Uterus (tissue), 4 donors: Measurements from ENCODE around the gene CFAP97D2. TPM values are rescaled to one million over a fixed set of nuclear protein-coding genes. Genes with fewer than 3 reads are reported as not detected.
"Not testable (repeated sequence)": the region's sequence is repeated elsewhere in the genome, so short reads cannot be mapped to it uniquely, and the experiment has no call there.

Experiments
- DNase-seq, 2 donors: peaks; one replicate each; pipeline ENCODE4 v3.0.0-alpha.2; 2019 to 2020
- H3K27ac ChIP-seq, 2 donors: fragments of 200-600 bp; sonication (generic); 1 replicate in 1 of 2; 2 replicates in 1 of 2; pipeline ENCODE4 v1.5.1; 2016 to 2018
- H3K27me3 ChIP-seq, 2 donors: fragments of 200-600 bp; sonication (generic); one replicate each; pipeline ENCODE4 v1.5.1; 2018 to 2019; ENCODE audit warnings: control low read depth in 1 of 2
- H3K36me3 ChIP-seq, 2 donors: fragments of 200-600 bp; sonication (generic); one replicate each; pipeline ENCODE4 v1.5.1; 2019; ENCODE audit warnings: control low read depth in 1 of 2
- H3K4me1 ChIP-seq, 2 donors: fragments of 200-600 bp; sonication (generic); one replicate each; pipeline ENCODE4 v1.5.1; 2018 to 2019; ENCODE audit warnings: control low read depth in 1 of 2
- H3K4me3 ChIP-seq, 2 donors: fragments of 200-600 bp; sonication (generic); 1 replicate in 1 of 2; 2 replicates in 1 of 2; pipeline ENCODE4 v1.5.1; 2018 to 2019; ENCODE audit warnings: mild to moderate bottlenecking in 1 of 2
- H3K9me3 ChIP-seq, 2 donors: fragments of 200-600 bp; sonication (generic); one replicate each; pipeline ENCODE4 v1.5.1; 2019; ENCODE audit warnings: control low read depth in 1 of 2
- POLR2A ChIP-seq, 2 donors: fragments of 450-650 bp; IDR thresholded peaks; one replicate each; pipeline ENCODE4 v1.6.1; 2016; ENCODE audit warnings: antibody characterized with exemption in 2 of 2, mild to moderate bottlenecking in 1 of 2, moderate library complexity in 1 of 2
- intact Hi-C: fragments of 100-400 bp; cut with DNase I; formaldehyde crosslinking; loops from one replicate; pipeline ENCODE4 v1.15.1; 2023; ENCODE audit warnings: low total_unique reads
- total RNA-seq, 4 donors: library from RNA; depleted of rRNA in 3 of 4; stranded (reverse); fragments of >200 nt in 3 of 4; gene quantifications; one replicate each; pipeline versions ENCODE4 v1.1.0 to v1.2.4, GENCODE V29; 2014 to 2023
- TF ChIP-seq, protein P1 (sequence below), 4 experiments: fragments of 200-600 bp in 2 of 4; fragments of 450-650 bp in 2 of 4; sonication (generic) in 2 of 4; IDR thresholded peaks; one replicate each; pipeline ENCODE4 v1.5.1; 2016 to 2019; ENCODE audit warnings: antibody characterized with exemption in 4 of 4, mild to moderate bottlenecking in 2 of 4, moderate library complexity in 1 of 4
- donor health status: DM: yes; HTN: yes; CAD: no.

Gene CFAP97D2
- total RNA-seq, 4 donors from 2014 or later: not detected

DNA sequence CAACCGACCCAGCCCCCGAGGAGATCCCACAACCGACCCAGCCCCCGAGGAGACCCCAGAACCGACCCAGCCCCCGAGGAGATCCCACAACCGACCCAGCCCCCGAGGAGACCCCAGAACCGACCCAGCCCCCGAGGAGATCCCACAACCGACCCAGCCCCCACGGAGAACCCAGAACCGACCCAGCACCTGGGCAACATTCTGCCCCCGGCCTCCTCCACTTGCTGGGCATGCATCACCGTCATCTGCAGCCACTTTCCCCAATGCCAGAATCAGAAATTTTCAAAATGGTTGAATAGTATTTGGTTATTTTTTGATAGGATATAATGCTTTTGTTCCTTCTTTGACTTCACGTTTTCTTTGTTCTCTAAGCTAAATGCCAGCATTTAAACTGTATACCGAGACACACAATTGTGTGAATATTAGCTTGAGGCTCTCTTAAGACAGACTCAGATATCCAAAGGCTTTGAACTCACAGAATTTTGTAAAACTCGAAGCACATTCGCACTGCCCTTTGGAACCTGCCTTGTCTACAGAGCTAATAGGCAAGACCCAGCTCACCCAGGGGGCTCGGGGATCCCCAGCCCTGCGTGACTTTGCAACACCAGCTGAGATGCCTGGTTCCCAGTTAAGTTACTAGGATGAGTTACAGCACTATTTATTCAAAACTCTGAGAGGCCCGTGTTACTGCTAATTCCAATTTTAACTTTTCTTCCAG, 31.1 kb upstream of the CFAP97D2 start:
- intact Hi-C loops: no loop called here
- no peaks in the 10 kb centered on the region for H3K9me3 ChIP-seq
- no peaks in the 10 kb centered on the region for H3K36me3 ChIP-seq
- no peaks in the 10 kb centered on the region for H3K4me1 ChIP-seq
- no peak overlapping the region for H3K4me3 ChIP-seq
- H3K27ac ChIP-seq: no peak overlapping the region
- H3K27me3 ChIP-seq: no peaks in the 10 kb centered on the region
- no peak for DNase-seq
- TF ChIP-seq, protein P1, sequence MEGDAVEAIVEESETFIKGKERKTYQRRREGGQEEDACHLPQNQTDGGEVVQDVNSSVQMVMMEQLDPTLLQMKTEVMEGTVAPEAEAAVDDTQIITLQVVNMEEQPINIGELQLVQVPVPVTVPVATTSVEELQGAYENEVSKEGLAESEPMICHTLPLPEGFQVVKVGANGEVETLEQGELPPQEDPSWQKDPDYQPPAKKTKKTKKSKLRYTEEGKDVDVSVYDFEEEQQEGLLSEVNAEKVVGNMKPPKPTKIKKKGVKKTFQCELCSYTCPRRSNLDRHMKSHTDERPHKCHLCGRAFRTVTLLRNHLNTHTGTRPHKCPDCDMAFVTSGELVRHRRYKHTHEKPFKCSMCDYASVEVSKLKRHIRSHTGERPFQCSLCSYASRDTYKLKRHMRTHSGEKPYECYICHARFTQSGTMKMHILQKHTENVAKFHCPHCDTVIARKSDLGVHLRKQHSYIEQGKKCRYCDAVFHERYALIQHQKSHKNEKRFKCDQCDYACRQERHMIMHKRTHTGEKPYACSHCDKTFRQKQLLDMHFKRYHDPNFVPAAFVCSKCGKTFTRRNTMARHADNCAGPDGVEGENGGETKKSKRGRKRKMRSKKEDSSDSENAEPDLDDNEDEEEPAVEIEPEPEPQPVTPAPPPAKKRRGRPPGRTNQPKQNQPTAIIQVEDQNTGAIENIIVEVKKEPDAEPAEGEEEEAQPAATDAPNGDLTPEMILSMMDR (IDR thresholded peaks at IDR 0.05): no peak
- no peak for TF ChIP-seq POLR2A (IDR thresholded peaks at IDR 0.05)

DNA sequence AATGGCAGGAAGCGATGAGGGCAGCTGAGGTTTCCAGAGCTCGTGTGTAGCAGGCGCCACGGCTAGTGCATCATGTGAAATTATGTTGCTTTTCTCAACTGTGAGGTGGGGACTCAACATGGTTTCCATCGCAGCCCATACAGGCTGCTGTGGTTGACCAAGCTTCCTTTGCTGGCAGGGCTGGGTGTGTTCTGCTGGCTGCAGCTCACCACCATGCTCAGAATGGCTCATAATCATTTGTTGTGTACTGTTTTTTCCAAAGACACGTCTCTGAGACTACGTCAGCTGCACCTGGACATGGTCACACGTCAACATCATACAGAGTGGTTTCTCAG, 30.6 kb upstream of the CFAP97D2 start:
- H3K36me3 ChIP-seq: no peaks in the 10 kb centered on the region
- TF ChIP-seq POLR2A (IDR thresholded peaks at IDR 0.05): no peak
- TF ChIP-seq, protein P1 (IDR thresholded peaks at IDR 0.05): no peak
- H3K4me1 ChIP-seq: no peaks in the 10 kb centered on the region
- no peaks in the 10 kb centered on the region for H3K27me3 ChIP-seq
- no peak for DNase-seq
- no peak overlapping the region for H3K4me3 ChIP-seq
- no peaks in the 10 kb centered on the region for H3K9me3 ChIP-seq
- intact Hi-C loops: no loop called here
- no peak overlapping the region for H3K27ac ChIP-seq

DNA sequence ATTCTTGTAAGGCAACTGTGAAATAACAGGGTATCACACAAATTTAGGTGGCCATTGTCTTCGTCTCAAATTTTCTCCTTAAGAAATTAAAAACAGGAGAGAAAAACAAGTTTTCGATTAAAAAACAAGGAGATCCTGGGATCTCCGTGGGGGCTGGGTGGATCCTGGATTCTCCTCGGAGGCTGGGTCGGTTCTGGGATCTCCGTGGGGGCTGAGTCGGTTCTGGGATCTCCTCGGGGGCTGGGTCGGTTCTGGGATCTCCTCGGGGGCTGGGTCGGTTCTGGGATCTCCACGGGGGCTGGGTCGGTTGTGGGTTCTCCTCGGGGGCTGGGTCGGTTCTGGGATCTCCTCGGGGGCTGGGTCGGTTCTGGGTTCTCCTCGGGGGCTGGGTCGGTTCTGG, 30.2 kb upstream of the CFAP97D2 start:
- DNase-seq, H3K9me3 ChIP-seq, H3K4me1 ChIP-seq, H3K4me3 ChIP-seq, H3K27ac ChIP-seq, intact Hi-C loops, H3K36me3 ChIP-seq, H3K27me3 ChIP-seq: not testable (repeated sequence)

DNA sequence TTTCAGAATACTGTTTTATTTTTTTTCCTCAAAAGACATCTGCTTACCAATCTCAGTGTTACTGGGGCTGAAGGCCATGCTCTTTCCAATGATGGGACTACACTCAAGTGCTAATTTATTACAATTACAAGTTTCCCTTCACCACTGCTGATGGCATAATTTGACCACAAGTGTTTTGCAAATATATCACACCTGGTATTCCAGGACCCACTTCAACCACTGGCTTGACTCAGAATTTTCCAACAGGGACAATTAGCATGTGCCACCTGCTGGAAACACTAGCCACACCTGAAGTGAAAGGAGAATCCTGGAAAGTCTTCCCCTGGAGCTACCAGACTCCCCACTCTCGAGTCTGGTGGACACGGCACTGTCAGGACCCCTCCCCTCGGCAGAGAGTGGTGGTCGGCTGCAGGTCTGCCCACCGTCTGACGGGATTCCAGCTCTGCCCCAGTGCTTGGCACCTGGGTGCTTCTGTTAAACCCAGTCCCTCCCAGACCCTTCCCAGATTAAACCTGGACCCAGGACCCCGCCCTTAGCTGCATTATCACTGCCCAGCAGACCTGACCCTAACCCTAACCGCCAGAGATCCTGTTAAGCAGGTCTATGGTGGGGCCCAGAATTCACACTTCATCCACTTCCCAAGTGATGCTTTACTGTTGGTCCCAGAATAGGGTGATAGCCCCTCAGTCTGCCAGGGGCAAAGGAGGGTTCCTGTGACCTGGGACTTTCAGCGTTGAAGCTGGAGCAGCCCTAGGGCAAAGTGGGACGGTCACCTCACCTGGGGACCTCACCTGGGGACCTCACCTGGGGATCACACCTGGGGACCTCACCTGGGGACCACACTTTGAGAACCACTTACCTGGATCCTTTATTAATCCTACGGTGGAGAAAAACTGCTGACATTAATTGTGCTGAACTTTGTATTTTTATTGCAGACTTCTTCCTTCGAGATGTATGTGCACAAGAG, 29.0 kb upstream of the CFAP97D2 start:
- Histone ChIP-seq H3K36me3 (no peaks in the 10 kb centered on the region), H3K27ac (no peak overlapping the region), H3K9me3 (no peaks in the 10 kb centered on the region), H3K4me3 (no peak overlapping the region), H3K4me1 (no peaks in the 10 kb centered on the region), H3K27me3 (no peaks in the 10 kb centered on the region)
- no peak for DNase-seq
- TF ChIP-seq POLR2A (IDR thresholded peaks at IDR 0.05): no peak
- TF ChIP-seq, protein P1 (IDR thresholded peaks at IDR 0.05): no peak
- intact Hi-C loops: no loop called here

DNA sequence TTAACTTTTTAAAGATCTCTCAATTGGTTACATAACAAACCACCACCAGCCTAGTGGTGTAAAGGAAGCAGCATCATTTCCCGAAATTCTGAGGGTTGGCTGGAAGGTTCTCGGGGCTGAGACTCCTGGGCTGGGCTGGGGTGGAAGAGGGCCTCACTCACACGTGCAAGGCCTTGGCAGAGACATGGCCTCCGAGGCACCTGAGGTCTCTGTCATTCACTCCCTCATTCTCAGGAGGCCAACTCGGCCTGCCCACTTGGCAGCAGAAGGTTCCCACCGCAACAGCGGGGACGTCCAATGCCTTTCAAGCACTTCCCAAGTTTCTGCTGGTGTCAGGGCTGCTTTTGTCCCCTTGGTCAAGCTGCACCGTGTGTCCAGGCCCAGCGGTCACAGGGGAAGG, 28.0 kb upstream of the CFAP97D2 start:
- Histone ChIP-seq H3K27me3 (no peaks in the 10 kb centered on the region), H3K4me3 (no peak overlapping the region), H3K27ac (no peak overlapping the region), H3K4me1 (no peaks in the 10 kb centered on the region), H3K9me3 (no peaks in the 10 kb centered on the region), H3K36me3 (no peaks in the 10 kb centered on the region)
- intact Hi-C loops: no loop called here
- no peak for DNase-seq
- TF ChIP-seq, protein P1 (IDR thresholded peaks at IDR 0.05): no peak
- no peak for TF ChIP-seq POLR2A (IDR thresholded peaks at IDR 0.05)
